Measurements from ENCODE around the gene HOOK2.
A peak's percentile ranks its signal among the peaks of the same experiment; 100 is the strongest.

HOOK2 gene

GRCh38 chr19:12788042-12788681, 12.8 kb upstream of the HOOK2 start:
- H3K4me3 ChIP-seq (IDR thresholded peaks at IDR 0.05; ENCODE audit: insufficient read depth, low read depth, low read length) = no peak overlapping the region
- peak overlapping the region; percentile 68; the same call in 1 of the 2 replicates for H3K9ac ChIP-seq
- H3K27ac ChIP-seq = peak overlapping the region; percentile 93
- H3K4me1 ChIP-seq (ENCODE audit: low read depth, poor library complexity, severe bottlenecking) = peaks cover 47% of the 10 kb centered on the region
- no peaks in the 10 kb centered on the region for H4K20me1 ChIP-seq (ENCODE audit: insufficient read depth)
- peak overlapping the region; percentile 91 for H3K4me2 ChIP-seq
- H3K36me3 ChIP-seq (ENCODE audit: insufficient read depth) = no peaks in the 10 kb centered on the region
- peak overlapping the region; percentile 14; the same call in 1 of the 2 replicates for H2AFZ ChIP-seq (ENCODE audit: low read depth)
- peaks cover 18% of the 10 kb centered on the region for H3K79me2 ChIP-seq (ENCODE audit: insufficient read depth, low read depth)
- TF ChIP-seq CTCF (conservative IDR thresholded peaks at IDR 0.05; ENCODE audit: low read depth, low read length) = no peak
- no peaks in the 10 kb centered on the region for H3K27me3 ChIP-seq (ENCODE audit: insufficient read depth, low read depth)

GRCh38 chr19:12787458-12787857, 12.1 kb upstream of the HOOK2 start:
- no peak overlapping the region for H3K4me3 ChIP-seq (IDR thresholded peaks at IDR 0.05; ENCODE audit: insufficient read depth, low read depth, low read length)
- H2AFZ ChIP-seq (ENCODE audit: low read depth) = no peak overlapping the region
- no peak for TF ChIP-seq CTCF (conservative IDR thresholded peaks at IDR 0.05; ENCODE audit: low read depth, low read length)
- peaks cover 52% of the 10 kb centered on the region for H3K4me1 ChIP-seq (ENCODE audit: low read depth, poor library complexity, severe bottlenecking)
- H4K20me1 ChIP-seq (ENCODE audit: insufficient read depth) = no peaks in the 10 kb centered on the region
- peak overlapping the region; percentile 91; the same call in 1 of the 2 replicates for H3K4me2 ChIP-seq
- no peaks in the 10 kb centered on the region for H3K27me3 ChIP-seq (ENCODE audit: insufficient read depth, low read depth)
- no peak overlapping the region for H3K9ac ChIP-seq
- peaks cover 11% of the 10 kb centered on the region for H3K79me2 ChIP-seq (ENCODE audit: insufficient read depth, low read depth)
- peak overlapping the region; percentile 93; the same call in 1 of the 2 replicates for H3K27ac ChIP-seq
- no peaks in the 10 kb centered on the region for H3K36me3 ChIP-seq (ENCODE audit: insufficient read depth)

GRCh38 chr19:12786952-12787351, 11.6 kb upstream of the HOOK2 start:
- TF ChIP-seq CTCF (conservative IDR thresholded peaks at IDR 0.05; ENCODE audit: low read depth, low read length) = no peak
- H3K27me3 ChIP-seq (ENCODE audit: insufficient read depth, low read depth) = no peaks in the 10 kb centered on the region
- H3K9ac ChIP-seq = no peak overlapping the region
- no peak overlapping the region for H3K4me3 ChIP-seq (IDR thresholded peaks at IDR 0.05; ENCODE audit: insufficient read depth, low read depth, low read length)
- H2AFZ ChIP-seq (ENCODE audit: low read depth) = no peak overlapping the region
- H3K4me1 ChIP-seq (ENCODE audit: low read depth, poor library complexity, severe bottlenecking) = peaks cover 55% of the 10 kb centered on the region
- no peaks in the 10 kb centered on the region for H4K20me1 ChIP-seq (ENCODE audit: insufficient read depth)
- H3K36me3 ChIP-seq (ENCODE audit: insufficient read depth) = no peaks in the 10 kb centered on the region
- no peak overlapping the region for H3K4me2 ChIP-seq
- H3K79me2 ChIP-seq (ENCODE audit: insufficient read depth, low read depth) = peaks cover 6% of the 10 kb centered on the region; the same call in 1 of the 2 replicates
- H3K27ac ChIP-seq = no peak overlapping the region

GRCh38 chr19:12786141-12786870, 11.0 kb upstream of the HOOK2 start:
- H2AFZ ChIP-seq (ENCODE audit: low read depth) = no peak overlapping the region
- H3K9ac ChIP-seq = no peak overlapping the region
- H3K27me3 ChIP-seq (ENCODE audit: insufficient read depth, low read depth) = no peaks in the 10 kb centered on the region
- H3K4me2 ChIP-seq = no peak overlapping the region
- H3K36me3 ChIP-seq (ENCODE audit: insufficient read depth) = no peaks in the 10 kb centered on the region
- TF ChIP-seq CTCF (conservative IDR thresholded peaks at IDR 0.05; ENCODE audit: low read depth, low read length) = no peak
- H3K4me1 ChIP-seq (ENCODE audit: low read depth, poor library complexity, severe bottlenecking) = peaks cover 60% of the 10 kb centered on the region
- no peaks in the 10 kb centered on the region for H3K79me2 ChIP-seq (ENCODE audit: insufficient read depth, low read depth)
- H4K20me1 ChIP-seq (ENCODE audit: insufficient read depth) = no peaks in the 10 kb centered on the region
- H3K27ac ChIP-seq = no peak overlapping the region; the same call in 1 of the 2 replicates
- no peak overlapping the region for H3K4me3 ChIP-seq (IDR thresholded peaks at IDR 0.05; ENCODE audit: insufficient read depth, low read depth, low read length)
